HG02798 (cell line): ENCODE data around the gene KISS1R.
"Not testable (repeated sequence)": the region's sequence is repeated elsewhere in the genome, so short reads cannot be mapped to it uniquely, and the experiment has no call there.

Experiments
- ATAC-seq: cut with Tn5 transposase; IDR thresholded peaks from one replicate; pipeline ENCODE4 v1.9.1; 2021; ENCODE audit warnings: mild to moderate bottlenecking; ENCODE audit not compliant: unreplicated experiment, poor library complexity

Gene KISS1R

DNA sequence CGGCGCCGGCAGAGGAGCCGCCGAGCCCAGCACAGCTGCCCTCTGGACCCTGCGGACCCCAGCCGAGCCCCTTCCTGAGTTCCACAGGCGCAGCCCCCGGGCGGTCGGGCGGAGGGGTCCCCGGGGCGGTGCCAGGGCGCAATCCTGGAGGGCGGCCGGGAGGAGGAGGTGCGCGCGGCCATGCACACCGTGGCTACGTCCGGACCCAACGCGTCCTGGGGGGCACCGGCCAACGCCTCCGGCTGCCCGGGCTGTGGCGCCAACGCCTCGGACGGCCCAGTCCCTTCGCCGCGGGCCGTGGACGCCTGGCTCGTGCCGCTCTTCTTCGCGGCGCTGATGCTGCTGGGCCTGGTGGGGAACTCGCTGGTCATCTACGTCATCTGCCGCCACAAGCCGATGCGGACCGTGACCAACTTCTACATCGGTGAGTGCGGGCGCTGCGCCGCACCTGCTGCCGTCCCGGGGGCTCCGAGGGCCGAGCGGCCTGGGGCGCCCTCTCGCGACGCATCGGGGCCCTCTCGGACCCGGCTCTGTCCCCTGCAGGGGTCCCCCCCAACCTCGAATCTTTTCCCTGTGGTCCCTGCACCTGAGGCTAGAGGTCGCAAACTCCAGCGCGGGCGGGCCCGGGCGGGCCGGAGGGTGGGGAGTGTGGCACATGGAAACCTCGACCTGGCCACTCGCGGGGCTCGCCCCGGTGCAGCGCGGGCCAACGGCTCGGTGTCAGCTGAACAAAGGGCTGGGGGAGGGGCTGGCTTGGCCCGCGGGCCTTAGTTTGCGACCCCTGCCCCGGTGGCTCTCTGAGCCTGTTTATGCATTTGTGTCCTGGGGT is at the start of gene KISS1R:
Gene KISS1R, plus strand, starts transcription at position 11 of the 829 bp plus-strand sequence. Its CDS starts 170 bp downstream, at position 181.
- ATAC-seq = no peak

GRCh38 chr19:867855-868457 is 49.2 kb upstream of the KISS1R start:
- ATAC-seq = no peak

DNA sequence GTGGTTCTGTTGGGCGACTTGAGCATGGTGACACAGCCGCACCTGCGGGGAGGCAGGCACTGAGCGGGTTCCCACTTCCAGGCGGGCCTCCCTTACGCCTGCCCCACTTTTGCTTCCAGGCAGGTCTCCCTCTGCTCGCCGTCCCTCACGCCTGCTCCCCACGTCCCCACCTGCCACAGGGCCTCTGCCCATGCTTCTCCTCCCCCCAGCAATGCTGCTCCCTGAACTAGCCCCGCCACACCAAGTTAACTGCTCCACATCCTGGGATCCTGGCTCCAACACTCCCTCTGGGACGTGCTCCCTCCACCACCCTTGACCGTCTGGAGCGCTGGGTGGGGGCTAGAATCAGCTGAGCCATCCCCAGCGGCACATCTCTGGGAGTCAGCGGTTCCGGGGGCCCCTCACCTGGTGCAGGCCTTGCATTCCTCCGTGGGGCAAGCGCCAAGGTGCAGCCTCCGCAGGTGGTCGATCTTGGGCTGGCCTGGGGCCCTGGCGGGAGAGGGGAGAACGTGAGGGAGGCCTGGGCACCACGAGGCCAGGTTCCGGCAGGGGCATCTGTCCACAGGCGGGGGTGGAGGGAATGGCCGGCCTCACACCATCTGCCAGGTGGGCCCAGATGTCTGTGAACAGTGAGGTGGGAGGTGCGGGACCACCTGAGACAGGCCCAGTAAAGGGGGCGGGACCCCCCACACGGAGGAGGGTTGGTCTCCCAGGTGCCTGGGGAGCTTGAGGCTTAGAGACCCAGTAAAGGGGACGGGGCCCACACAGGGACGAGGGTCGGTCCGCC is 48.5 kb upstream of the KISS1R start:
- no peak for ATAC-seq

DNA sequence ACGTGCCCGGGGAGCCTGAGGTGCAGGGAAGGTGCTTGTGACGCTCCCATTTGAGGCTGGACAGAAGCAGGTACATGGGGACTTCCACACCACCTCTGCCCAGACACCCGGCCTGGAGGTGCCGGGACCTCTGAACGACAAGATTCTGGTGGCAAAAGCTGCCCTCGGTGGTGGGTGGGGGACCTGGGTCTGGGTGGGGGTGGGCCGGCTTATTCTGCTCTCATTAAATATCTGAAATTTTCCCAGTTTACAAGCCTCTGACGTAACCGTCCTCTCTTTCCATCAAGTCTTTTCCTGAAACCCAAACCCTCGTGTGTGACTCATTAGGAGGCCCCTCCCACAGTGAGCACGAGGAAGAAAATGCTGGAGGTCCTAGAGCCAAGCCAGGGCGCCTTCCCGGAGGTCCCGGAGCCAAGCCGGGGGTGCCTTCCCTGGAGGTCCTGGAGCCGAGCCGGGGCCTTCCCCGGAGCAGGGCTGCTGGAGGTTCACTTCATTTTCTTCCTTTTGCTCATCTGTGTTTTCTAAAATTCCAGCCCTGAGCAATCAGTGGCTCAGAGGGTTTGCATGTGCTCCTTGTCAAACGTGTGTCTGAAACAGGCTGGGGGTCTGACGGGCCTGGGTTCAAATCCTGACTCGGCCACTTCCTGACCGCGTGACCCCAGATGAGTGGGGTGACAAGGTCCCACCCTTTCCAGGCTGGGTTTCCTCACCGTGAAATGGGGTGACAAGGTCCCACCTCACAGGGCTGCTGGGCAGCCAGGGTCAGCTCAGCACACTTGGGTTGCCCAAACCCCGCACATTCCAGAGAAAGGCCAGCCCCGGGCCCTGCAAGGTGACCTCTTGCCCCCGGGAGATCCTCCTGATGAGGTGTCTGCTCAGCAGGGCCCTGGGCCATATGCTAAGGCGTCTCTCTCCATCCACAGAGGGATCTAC is 47.6 kb upstream of the KISS1R start:
- ATAC-seq = no peak

- ATAC-seq = no peak
Observed at GRCh38 chr19:870314-870713, 46.8 kb upstream of the KISS1R start.

DNA sequence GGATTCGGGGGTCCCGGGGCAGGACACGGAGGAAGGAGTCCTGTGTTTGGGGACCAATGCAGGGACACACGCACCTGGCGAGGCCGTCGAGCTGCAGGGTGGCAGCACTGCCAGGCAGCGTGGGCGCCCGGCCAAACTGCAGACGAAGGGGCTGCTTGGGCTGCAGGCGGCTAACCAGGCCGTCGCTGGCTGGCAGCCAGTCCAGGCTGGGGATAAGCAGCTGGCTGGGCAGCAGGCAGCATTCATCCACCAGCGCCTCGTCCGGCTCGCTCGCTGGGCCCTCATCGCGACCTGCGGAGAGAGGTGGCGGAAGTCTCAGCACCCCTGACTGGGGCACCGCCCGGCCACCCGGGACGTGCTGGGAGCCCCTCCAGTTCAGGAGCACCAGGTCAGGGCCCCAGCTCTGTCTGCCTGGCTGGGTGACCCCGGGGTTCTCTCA is 46.2 kb upstream of the KISS1R start:
- no peak for ATAC-seq

DNA sequence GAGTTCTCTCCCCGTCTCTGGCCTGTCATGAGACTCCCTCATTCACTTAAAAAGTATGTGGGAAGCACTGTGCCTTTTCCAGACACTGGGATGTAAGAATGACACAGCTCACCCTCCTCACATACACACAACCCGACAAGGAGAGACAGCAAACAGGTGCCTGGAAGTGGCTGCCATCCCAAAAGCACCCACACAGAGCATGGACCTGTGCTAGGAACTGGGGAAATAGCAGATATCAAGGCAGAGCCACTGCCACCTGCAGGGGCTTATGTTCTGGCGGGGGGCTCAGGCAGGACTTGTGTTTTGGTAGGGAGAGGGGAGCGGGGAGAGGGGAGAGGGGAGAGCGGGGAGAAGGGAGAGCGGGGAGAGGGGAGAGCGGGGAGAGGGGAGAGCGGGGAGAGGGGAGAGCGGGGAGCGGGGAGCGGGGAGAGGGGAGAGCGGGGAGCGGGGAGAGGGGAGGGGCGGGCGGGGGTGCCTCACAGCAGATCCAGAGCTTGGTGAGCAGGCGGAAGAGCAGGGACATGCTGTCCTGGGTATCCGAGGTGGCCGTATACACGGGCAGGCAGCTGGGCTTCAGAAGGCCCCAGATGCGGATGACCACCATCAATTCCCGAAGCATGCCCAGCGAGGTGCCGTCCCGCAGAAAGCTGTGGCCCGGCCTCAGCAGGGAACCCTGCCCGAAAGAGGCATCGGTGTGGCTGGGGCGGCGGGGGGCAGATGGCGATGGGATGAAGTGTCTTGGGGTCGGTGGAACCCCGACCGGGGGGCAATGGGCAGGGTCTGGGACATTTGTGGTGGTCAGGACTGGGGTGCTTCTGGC is 45.5 kb upstream of the KISS1R start:
- no peak for ATAC-seq

DNA sequence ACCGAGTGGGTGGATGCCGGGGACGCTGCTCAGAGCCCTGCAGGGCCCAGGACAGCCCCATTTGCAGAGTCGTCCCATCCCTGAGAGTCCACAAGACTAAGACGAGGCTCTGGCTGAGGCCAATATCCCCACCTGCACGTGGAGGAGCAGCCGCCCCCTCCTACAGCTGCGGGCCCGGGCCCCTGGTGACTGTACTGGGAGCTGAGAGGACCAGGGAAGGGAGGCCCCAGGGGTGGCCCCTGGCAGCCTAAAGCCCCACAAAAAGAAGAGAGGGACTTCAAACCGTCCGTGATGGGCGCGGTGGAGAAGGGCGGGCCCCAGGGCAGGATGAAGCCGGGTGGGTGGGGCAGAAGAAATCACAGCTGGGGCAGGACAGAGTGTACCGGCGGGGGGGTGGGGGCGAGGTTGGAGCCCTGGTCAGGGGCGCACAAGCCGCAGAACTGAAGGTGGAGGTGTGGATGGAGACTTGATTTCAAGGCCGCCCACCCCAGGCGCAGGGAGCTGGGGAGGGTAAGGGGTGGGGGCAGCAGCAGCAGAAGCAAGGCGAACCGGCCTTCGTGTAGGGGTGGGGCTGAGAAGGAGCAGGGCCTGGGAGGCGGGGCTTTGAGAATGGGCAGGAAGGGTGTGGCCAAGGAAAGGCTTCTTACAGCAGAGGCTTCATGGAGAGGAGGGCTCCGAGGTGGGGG is 44.7 kb upstream of the KISS1R start:
- ATAC-seq = no peak

GRCh38 chr19:873084-873483 is 44.0 kb upstream of the KISS1R start:
- ATAC-seq = no peak

DNA sequence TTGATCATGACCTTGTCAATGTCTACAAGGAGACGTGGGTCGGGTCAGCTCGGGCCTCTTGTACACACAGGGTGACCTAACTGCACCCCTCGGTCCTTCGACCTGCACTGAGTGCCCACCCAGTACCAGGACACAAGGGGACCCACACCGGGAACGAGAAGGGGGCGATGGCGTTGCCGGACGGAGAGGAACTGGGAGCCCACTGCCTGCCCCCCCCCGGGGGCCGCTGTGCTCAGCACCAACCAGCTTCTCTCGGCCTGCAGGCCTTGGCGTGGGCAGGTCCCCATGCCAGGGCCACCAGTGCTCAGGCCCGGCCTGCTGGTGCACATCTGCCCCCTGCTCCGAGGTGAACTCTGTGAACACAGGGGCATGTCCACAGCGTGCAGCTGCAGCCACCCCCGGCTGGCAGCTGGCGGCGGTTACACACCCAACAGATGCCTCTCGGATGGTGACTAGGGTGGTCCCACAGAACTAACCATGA is 43.5 kb upstream of the KISS1R start:
- no peak for ATAC-seq

DNA sequence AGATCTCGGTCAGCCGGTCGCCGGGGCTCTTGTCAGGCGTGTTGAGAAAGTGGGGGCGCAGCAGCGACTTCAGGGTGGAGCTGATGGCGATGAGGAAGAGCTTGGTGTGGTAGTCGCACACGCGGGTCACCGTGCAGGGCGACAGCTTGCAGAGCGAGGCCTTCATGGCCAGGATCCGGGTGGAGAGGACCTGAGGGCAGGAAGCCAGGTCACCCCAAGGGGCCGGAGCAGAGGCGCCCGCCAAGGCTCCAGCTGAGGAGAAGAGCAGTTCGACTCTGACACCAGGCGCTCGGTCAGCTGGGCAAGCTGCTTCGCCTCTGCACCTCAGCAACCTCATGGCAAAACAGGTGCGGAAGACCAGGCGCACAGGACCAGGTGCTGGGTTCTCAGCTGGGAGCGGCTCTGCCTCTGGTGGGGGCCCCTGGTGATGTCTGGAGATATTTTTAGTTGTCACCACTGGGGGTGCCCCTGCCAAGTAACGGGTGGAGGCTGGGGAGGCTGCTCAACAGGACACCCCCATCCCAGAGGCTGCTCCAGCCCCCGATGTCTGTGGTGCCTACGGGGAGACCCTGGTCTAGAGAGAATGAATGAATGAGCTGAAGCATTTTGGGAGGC is 41.8 kb upstream of the KISS1R start:
- no peak for ATAC-seq

DNA sequence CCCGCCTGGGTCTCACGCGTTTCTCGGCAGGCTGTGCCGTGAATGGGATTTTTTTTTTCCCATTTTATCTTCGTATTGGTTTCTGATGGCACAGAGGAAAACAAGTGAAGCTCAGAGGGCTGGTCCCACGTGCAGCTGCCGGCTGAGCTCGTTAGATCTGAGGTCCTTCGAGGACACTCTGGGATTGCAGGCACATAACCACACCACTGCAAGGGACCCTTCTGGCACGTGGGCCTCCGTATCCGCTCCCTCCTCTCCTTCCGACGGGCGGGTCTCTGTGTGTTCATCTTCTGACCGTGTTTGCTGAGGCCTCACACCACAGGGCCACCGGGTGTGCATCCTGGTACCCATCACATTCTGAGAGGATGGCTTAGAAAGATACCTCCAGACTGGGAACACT is 41.0 kb upstream of the KISS1R start:
- no peak for ATAC-seq

DNA sequence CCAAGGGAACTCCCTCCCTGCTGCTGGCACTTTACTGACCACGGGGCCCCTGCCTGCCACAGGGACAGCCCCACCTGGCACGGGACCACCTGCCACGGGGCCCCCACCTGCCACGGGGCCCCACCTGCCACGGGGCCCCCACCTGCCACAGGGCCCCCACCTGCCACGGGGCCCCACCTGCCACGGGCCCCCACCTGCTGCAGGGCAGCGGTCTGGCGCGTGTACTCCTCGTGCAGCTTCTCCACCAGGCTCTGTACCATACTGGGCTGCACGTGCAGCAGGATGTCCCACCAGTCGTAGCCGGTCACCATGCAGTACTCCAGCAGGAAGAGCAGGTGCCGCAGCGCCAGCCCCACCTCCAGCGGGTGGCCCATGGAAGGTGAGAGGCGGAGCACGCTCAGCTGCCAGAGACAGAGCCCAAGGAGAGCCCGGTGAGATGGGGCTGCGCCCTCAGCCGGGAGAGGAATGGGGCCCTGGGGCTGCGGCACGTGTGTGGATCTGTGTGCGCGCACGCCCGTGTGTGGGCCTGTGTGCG is 40.3 kb upstream of the KISS1R start:
- no peak for ATAC-seq

- ATAC-seq = not testable (repeated sequence)
Observed at GRCh38 chr19:877992-878660, 39.0 kb upstream of the KISS1R start.

- ATAC-seq = not testable (repeated sequence)
Observed at GRCh38 chr19:878751-879561, 38.2 kb upstream of the KISS1R start.

DNA sequence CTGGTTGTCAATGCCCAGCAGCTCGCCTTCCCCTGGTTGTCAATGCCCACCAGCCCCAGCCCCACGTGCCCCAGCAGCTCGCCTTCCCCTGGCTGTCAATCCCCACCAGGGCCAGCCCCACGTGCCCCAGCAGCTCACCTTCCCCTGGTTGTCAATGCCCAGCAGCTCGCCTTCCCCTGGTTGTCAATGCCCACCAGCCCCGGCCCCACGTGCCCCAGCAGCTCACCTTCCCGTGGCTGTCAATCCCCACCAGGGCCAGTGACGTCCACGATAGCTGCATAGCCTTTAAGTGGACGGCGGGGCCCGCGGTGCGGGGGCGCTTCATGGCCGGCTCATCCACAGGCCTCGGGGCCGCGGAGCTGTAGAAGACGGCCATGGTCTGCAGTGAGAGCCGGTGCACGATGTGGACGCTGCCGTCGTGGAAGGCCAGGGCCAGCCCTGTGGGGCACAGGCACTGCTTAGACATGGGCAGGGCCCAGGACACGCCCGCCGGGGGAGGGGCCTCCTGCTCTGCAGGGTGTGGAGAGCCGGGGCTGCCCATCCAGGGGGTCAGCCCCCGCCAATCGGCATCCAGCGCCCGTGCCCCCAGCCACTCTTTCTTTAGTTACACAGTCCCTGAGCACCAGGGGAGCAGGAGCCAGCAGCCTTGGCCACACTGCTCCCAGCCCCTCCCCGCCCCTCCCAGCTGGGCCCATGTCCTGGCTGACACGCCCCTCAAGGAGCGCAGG is 37.3 kb upstream of the KISS1R start:
- ATAC-seq = no peak
